ENCODE measurements around the gene WDFY4. TPM values are rescaled to one million over a fixed set of nuclear protein-coding genes. Genes with fewer than 3 reads are reported as not detected.

Gene WDFY4
- total and polyA plus RNA-seq, 9 of the 15 experiments (the other 6 are each of a cell fraction or from before 2014, with no cell fraction given), result 0.01 to 0.02 (median 0.01) TPM; not detected in 6

DNA sequence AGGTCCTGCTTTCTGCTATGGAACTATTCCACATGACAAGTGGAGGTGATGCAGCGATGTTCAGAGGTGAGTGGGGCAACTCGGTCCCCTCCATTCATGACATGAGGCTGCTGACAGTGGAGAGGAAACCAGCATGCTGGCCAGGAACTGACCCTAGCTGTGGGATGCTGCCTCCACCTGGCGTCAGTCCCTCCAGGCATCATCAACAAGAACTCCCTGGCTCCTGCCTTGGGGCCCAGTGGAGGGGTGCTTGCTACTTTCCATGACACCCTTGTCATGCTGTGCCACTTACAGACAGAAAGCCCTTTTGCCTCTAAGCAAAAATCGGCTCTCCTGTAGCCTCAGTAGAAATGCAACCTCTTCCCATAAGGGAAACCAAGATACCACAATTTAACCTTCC, 136.4 kb downstream of the WDFY4 start:
- no peak overlapping the region for H3K9ac ChIP-seq (ENCODE audit: insufficient read depth in 1 of 2, low read depth in 2 of 2, low read length in 2 of 2)
- H3K27me3 ChIP-seq (ENCODE audit: control insufficient read depth in 2 of 2, insufficient read depth in 2 of 2, low read length in 2 of 2), result peaks cover 16 to 59% of the 10 kb centered on the region in 2 experiments; a peak in 4 of 5 replicates
- H3K9me1 ChIP-seq (ENCODE audit: control insufficient read depth, insufficient read depth, low read length), result no peaks in the 10 kb centered on the region
- CTCF ChIA-PET (ENCODE audit: low intra/inter-chr PET ratio), result interaction anchor here (0.6 to 2.9 kb wide), 3 partner anchors 15 to 165 kb away, joined by 3 to 45 read pairs (median 3); no protein-coding TSS in a partner anchor
- no peak for FAIRE-seq
- POLR2A ChIA-PET, result interaction anchor here (0.6 to 1.6 kb wide), 2 partner anchors 56 to 86 kb away, joined by 3 to 4 read pairs; no protein-coding TSS in a partner anchor
- BruUV-seq (replicated peaks), result no TSS peak
- peak; percentile 69 for ATAC-seq
- in situ Hi-C loops (cut with MboI) (no loop called here), intact Hi-C loops (cut with micrococcal nuclease) (loop anchor here (1.0 kb wide), 1 partner anchor 163 kb away; no protein-coding TSS in a partner anchor)
- peak in 1 of 4 experiments; percentile 9 for DNase-seq (ENCODE audit: extremely low read depth in 1 of 4, low spot score in 3 of 4)
- no peaks in the 10 kb centered on the region for H3K4me1 ChIP-seq (replicated peaks in 1 of 2; ENCODE audit: control insufficient read depth in 2 of 2, insufficient read depth in 2 of 2, low read length in 2 of 2)
- H3K9me3 ChIP-seq (replicated peaks; ENCODE audit: control insufficient read depth, insufficient read depth, low read depth, low read length), result no peaks in the 10 kb centered on the region
- no peak overlapping the region for H3K4me2 ChIP-seq (ENCODE audit: insufficient read depth, low read length)
- peaks cover 3% of the 10 kb centered on the region; the same call in 1 of the 2 replicates for H4K20me1 ChIP-seq (replicated peaks; ENCODE audit: control insufficient read depth, insufficient read depth, low read length)
- TF ChIP-seq, protein P1, sequence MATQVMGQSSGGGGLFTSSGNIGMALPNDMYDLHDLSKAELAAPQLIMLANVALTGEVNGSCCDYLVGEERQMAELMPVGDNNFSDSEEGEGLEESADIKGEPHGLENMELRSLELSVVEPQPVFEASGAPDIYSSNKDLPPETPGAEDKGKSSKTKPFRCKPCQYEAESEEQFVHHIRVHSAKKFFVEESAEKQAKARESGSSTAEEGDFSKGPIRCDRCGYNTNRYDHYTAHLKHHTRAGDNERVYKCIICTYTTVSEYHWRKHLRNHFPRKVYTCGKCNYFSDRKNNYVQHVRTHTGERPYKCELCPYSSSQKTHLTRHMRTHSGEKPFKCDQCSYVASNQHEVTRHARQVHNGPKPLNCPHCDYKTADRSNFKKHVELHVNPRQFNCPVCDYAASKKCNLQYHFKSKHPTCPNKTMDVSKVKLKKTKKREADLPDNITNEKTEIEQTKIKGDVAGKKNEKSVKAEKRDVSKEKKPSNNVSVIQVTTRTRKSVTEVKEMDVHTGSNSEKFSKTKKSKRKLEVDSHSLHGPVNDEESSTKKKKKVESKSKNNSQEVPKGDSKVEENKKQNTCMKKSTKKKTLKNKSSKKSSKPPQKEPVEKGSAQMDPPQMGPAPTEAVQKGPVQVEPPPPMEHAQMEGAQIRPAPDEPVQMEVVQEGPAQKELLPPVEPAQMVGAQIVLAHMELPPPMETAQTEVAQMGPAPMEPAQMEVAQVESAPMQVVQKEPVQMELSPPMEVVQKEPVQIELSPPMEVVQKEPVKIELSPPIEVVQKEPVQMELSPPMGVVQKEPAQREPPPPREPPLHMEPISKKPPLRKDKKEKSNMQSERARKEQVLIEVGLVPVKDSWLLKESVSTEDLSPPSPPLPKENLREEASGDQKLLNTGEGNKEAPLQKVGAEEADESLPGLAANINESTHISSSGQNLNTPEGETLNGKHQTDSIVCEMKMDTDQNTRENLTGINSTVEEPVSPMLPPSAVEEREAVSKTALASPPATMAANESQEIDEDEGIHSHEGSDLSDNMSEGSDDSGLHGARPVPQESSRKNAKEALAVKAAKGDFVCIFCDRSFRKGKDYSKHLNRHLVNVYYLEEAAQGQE (IDR thresholded peaks at IDR 0.05; ENCODE audit: borderline replicate concordance), result peak; percentile 50; the same call in 1 of the 2 replicates
- TF ChIP-seq, protein P1 (CRISPR knock-in tag; IDR thresholded peaks at IDR 0.05; ENCODE audit: low read depth), result no peak
- TF ChIP-seq RAD21 (CRISPR knock-in tag; conservative IDR thresholded peaks at IDR 0.05 in 1 of 2, IDR thresholded peaks at IDR 0.05 in 1 of 2) (peak; percentile 80 to 93), NR1H2 (CRISPR knock-in tag; IDR thresholded peaks at IDR 0.05) (no peak), CBX2 (IDR thresholded peaks at IDR 0.05; ENCODE audit: insufficient read depth, low read length, poor library complexity, severe bottlenecking) (no peak), RNF2 (IDR thresholded peaks at IDR 0.05) (no peak), DEAF1 (CRISPR knock-in tag; IDR thresholded peaks at IDR 0.05) (peak; percentile 80), NFE2L1 (tag; IDR thresholded peaks at IDR 0.05; ENCODE audit: borderline replicate concordance, low read depth) (no peak), CTCF (IDR thresholded peaks at IDR 0.05 in 2 of 3, conservative IDR thresholded peaks at IDR 0.05 in 1 of 3; ENCODE audit: insufficient read depth in 2 of 3, low read depth in 1 of 3, low read length in 3 of 3) (peak in 2 of 3 experiments; percentile 28 to 51; a peak in 2 of 6 replicates)
- no peak overlapping the region for H3K4me3 ChIP-seq
- no peak overlapping the region for H2AFZ ChIP-seq (ENCODE audit: low read depth, low read length)
- no peaks in the 10 kb centered on the region for H3K79me2 ChIP-seq (ENCODE audit: control insufficient read depth, insufficient read depth, low read length)
- H3K36me3 ChIP-seq (ENCODE audit: control insufficient read depth, insufficient read depth, low read length), result no peaks in the 10 kb centered on the region
- no peak overlapping the region for H3K27ac ChIP-seq (ENCODE audit: extremely low read depth, low read depth, low read length)
- WGBS (ENCODE audit: insufficient coverage, low coverage, missing lambda C conversion rate), result 0% methylated on average over 4 of the region's 4 CpGs
